Measurements from ENCODE around the gene ZNF350.
"Not testable (repeated sequence)": the region's sequence is repeated elsewhere in the genome, so short reads cannot be mapped to it uniquely, and the experiment has no call there.

ZNF350 gene

GRCh38 chr19:51971624-51972023, 15.0 kb downstream of the ZNF350 start:
- DNase-seq = peak; percentile 17 to 54 (median 24)

GRCh38 chr19:51970718-51971117, 15.9 kb downstream of the ZNF350 start:
- DNase-seq = no peak

- no peak for DNase-seq
Measured at GRCh38 chr19:51965583-51965982, 21.1 kb downstream of the ZNF350 start.

- not testable (repeated sequence) for DNase-seq
Measured at GRCh38 chr19:51960621-51961233, 25.9 kb downstream of the ZNF350 start.

GRCh38 chr19:51959791-51960190, 26.8 kb downstream of the ZNF350 start:
- DNase-seq = no peak

- DNase-seq = not testable (repeated sequence)
Measured at GRCh38 chr19:51957846-51958245, 28.8 kb downstream of the ZNF350 start.

GRCh38 chr19:51948975-51949374, 37.7 kb downstream of the ZNF350 start:
- no peak for DNase-seq

- no peak for DNase-seq
Measured at GRCh38 chr19:51946602-51947001, 40.0 kb downstream of the ZNF350 start.

GRCh38 chr19:51944798-51945552, 41.7 kb downstream of the ZNF350 start:
- no peak for DNase-seq

- no peak for DNase-seq
Measured at GRCh38 chr19:51938936-51939335, 47.7 kb downstream of the ZNF350 start.

- DNase-seq = no peak
Measured at GRCh38 chr19:51931921-51932320, 54.7 kb downstream of the ZNF350 start.

- no peak for DNase-seq
Measured at GRCh38 chr19:51927859-51928258, 58.8 kb downstream of the ZNF350 start.

GRCh38 chr19:51926784-51927741, 59.6 kb downstream of the ZNF350 start, which contains the start of gene ZNF613:
Gene ZNF613, plus strand, starts transcription at chr19:51927472. Its CDS starts 8,749 bp downstream, at chr19:51936221.
- peak; percentile 91 to 95 (median 93) for DNase-seq

- DNase-seq = no peak
Measured at GRCh38 chr19:51926426-51926783, 60.2 kb downstream of the ZNF350 start.

GRCh38 chr19:51921949-51922348, 64.7 kb downstream of the ZNF350 start:
- DNase-seq = peak in 1 of 4 experiments; percentile 11

GRCh38 chr19:51919606-51920005, 67.0 kb downstream of the ZNF350 start:
- DNase-seq = no peak

- DNase-seq = no peak
Measured at GRCh38 chr19:51916167-51916566, 70.5 kb downstream of the ZNF350 start.

GRCh38 chr19:51915324-51915867, 71.2 kb downstream of the ZNF350 start:
- no peak for DNase-seq

All from suppressor macrophage (primary cell).